GM21737 (cell line): ENCODE measurements around the gene DOCK8.
"Not testable (repeated sequence)": the region's sequence is repeated elsewhere in the genome, so short reads cannot be mapped to it uniquely, and the experiment has no call there.

Experiments
- ATAC-seq: cut with Tn5 transposase; IDR thresholded peaks from one replicate; pipeline ENCODE4 v1.9.1; 2021; ENCODE audit warnings: mild to moderate bottlenecking, moderate library complexity; ENCODE audit not compliant: unreplicated experiment

Gene DOCK8

DNA sequence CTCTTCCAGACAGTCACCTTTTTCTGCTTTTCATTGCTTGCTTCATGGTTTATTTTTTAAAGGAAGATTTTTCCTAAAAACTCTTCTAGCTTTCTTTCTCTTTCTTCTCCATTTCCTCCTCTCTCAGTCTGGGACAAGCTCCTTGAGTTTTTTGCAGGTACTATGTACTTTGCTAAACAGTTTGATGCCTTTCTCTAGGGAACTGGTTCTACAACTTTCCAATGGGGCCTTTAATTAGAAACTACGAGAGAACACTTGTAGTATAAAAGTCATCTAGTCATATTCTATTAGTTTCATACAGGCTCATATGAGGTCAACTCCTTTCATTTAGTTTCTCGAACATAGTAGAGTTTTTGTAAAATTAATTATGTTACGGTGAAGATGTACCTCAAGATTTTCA lies 189.6 kb downstream of the DOCK8 start:
- no peak for ATAC-seq

DNA sequence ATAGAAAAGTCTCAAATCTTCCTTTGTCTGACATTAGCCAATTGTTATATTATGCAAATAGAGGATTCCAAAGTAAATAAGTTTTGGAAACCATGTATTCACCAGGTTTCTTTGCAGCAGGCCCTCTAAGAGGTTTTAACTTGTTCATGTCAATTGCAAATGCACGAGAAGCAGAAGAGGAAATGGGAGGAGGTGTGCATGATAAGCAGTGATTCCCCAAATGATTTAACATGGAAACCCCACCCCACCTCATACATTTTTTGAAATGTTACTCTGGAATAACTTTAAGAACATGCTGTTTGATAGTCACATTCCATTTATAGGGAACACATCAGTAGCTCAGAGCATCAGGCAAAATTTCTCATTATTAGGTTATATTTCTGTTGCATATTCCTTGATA lies 190.7 kb downstream of the DOCK8 start:
- no peak for ATAC-seq

GRCh38 chr9:406886-407654 lies 192.4 kb downstream of the DOCK8 start:
- no peak for ATAC-seq

DNA sequence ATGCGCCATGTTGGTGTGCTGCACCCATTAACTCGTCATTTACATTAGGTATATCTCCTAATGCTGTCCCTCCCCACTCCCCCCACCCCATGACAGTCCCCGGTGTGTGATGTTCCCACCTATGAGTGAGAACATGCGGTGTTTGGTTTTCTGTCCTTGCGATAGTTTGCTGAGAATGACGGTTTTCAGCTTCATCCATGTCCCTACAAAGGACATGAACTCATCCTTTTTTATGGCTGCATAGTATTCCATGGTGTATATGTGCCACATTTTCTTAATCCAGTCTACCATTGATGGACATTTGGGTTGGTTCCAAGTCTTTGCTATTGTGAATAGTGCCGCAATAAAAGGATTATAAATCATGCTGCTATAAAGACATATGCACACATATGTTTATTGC lies 195.0 kb downstream of the DOCK8 start:
- not testable (repeated sequence) for ATAC-seq

GRCh38 chr9:414595-414994 lies 199.9 kb downstream of the DOCK8 start:
- ATAC-seq, result no peak

- no peak for ATAC-seq
Measured at GRCh38 chr9:419571-420171, 205.0 kb downstream of the DOCK8 start.

- ATAC-seq, result no peak
Measured at GRCh38 chr9:421896-422295, 207.2 kb downstream of the DOCK8 start.

GRCh38 chr9:426264-426663 lies 211.6 kb downstream of the DOCK8 start:
- ATAC-seq, result no peak

DNA sequence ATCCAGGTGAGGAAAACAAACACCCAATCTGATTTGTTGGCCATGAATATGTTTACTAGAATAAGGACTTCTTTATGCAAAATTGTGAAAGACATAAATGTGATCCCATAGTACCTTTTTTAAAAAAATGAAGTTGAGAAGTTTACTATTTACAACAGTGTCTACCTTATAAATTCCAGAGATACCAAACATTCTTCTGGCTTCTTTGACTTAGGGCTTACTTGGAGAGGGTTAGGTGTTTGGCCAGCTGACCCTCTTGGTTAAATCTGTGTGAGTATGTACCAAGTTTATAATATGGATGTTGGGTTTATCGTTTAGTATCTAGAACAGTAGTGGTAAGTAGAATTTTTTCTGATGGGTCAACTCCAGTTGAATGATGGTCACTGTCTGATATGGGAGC lies 212.3 kb downstream of the DOCK8 start:
- no peak for ATAC-seq

GRCh38 chr9:431701-432100 lies 217.0 kb downstream of the DOCK8 start:
- ATAC-seq, result no peak

- ATAC-seq, result no peak
Measured at GRCh38 chr9:436482-436881, 221.8 kb downstream of the DOCK8 start.

- ATAC-seq, result no peak
Measured at GRCh38 chr9:437066-437465, 222.4 kb downstream of the DOCK8 start.

DNA sequence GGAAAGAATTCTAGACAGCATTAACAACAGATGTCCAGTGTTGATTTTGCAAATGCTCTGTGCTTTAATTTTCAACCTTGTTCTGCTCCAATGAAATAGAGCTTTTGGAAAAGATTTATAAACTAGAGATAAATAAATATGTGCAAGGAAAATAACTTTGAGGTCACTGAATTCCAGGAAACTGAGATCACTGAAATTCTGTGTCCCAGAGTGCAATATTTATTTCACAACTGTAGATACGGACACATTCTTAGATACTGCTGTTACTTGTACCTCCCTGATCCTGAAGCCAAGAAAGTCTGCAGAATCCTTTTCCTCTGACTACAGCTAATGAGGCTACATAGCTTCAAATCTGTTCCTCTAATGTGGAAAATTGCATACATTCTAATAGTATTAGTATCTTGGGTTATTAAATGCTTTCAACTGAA lies 222.9 kb downstream of the DOCK8 start:
- no peak for ATAC-seq

DNA sequence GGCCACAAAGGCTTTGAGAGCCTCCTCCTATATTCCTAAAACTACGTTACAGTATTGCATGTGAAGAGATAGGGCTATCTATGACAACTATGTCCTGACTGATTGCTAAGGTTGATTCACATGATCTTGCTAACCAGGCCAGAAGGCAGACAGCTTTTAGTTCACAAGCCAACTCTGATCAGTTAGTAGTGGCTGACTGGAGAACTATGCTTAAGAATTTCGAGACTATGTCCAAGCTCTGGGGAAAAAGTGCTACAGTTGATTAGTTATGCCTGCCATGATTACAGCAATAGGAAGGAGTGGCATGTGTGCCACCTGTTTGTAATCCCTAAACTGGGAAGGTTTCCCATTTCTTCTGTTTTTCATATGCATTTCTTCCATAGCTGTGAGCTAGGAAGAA lies 223.4 kb downstream of the DOCK8 start:
- no peak for ATAC-seq

DNA sequence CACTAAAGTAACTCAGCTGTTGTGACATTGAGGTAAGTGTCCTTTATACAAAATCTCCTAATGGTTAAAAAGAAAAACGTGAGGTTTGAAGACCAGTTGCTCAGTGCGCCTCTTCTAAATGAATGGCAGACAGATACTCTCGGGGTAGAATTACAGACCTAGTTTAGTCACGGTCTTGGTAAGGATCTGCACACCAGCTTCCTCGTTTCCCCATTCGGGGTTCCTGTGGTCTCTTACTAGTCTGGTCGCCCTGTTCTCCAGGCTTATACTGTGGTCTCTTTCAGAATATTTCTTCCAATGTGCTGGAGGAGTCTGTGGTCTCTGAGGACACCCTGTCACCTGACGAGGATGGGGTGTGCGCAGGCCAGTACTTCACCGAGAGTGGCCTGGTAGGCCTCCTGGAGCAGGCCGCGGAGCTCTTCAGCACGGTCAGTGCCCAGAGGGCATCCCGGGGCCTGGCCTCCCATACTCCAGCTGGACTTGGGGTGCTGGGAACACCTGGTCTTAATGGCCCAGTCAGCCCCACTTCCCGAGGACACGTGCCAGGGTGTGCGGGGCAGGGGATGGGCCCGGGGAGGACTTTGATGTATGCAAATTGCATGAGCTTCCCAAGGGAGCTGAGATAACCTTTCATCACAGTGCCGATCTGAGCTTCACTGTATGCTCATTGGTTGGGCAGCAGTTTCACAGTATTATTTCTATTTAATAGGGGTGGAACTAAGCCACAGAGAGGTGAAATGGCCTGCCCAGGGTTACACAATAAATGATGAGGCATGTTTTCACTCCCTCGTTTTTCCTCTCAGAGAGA lies 224.5 kb downstream of the DOCK8 start:
- ATAC-seq, result no peak

DNA sequence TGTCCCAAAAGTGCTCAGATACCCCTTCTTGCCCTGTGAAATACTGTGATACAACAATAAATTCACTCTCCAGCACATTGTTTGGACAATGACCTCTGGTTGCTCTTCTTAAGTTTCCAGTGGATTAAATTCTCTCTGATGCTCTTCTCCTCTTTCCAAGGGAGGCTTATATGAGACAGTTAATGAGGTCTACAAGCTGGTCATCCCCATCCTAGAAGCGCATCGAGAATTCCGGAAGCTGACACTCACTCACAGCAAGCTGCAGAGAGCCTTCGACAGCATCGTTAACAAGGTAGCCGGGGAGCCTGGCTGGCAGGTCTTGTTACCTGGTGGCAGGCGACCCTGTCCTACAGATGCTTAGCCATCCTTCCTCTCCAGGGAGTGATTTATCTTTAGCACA lies 226.5 kb downstream of the DOCK8 start:
- ATAC-seq, result no peak

DNA sequence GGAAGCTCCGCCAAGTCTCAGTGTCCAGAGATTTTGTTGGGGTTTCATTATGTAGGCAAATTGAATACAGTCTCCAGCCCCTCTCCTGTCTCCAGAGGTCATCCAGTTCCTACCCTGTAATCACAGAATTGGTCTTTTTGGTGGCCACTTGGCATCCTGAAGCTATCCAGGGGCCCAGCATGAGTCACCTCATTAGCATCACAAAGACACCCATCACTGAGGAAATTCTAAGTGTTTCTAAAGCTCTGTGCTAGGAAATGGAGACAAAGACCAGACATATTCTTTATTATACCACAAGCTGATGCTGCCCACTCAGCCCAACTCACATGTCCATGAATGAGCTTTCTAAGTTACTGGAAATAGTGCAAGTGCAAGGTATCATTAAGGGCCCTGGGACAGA lies 229.9 kb downstream of the DOCK8 start:
- no peak for ATAC-seq

DNA sequence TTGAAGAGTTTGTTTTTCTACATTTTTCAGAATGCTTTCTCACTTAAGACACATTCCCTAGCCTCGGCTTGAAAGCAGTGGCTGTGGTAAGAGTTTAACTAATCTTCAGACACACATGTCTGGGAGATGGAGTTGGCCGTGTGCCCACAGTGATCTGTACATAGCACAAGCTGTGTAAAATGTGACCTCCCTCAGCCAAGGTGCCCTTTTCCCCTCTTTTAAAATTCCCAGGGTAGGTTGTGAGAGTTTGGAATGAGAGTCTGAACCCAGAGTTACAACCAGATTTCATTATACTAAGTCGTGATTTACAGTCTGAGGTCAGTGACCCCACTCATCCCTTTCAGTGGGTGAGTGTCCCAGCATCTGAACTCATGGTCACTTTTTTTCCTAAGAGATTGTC lies 230.4 kb downstream of the DOCK8 start:
- ATAC-seq, result no peak

GRCh38 chr9:446074-446699 lies 231.5 kb downstream of the DOCK8 start:
- ATAC-seq, result no peak

DNA sequence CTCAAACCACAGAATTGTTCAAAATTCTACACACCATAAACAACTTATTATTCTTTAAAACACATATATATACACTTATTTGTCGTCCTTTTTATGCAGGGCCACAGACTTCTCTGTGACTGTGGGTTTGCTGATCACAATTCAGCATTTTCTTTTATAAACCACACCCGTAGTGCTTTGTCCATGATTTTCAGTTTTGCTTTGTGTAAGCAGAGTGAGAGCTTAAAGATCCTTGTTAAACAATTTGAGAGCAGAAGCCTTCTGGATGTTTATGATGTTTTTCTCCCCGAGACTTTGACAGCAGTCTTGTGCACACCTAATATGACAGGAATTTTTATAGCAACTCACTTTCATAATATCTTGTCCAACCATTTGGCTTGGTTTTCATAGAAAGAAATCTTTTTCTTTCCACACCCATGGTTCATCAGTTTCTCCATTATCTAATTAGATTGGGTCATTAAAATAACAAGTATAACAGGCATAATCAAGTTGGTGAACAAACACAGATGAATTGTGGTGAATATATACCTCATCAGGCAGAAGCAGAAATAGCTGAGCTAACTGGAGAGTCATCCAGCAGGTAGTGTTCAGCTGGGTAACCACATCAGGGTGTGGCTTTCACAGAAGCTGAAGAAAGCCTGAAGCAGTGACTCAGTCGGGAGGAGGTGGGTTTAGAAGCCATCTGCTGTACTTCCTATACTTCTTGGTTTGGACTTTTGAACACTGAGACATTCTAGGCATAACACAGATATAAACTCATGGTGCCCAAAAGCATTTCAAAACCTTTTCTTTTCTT lies 232.8 kb downstream of the DOCK8 start:
- ATAC-seq, result no peak

DNA sequence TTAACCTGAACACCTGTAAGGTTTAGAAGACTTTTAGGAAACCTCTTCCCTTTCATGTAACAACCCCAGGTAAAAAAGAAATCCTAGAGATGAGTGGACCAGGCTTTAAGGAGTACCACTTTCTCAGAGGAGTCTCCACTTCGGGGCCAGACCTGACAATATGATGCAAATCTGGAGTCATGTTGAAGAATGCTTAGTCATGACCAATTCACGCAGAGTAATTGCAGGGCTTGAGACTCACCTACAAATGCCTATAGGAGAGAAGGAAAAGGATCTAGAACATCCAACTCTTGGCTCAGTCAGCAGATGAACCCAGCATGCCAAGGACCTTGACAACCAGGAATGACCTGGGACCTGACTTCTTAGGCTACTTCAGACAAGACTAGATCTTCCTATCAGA lies 235.4 kb downstream of the DOCK8 start:
- ATAC-seq, result no peak
